ENCODE data around the gene NFRKB. TPM values are rescaled to one million over a fixed set of nuclear protein-coding genes. Genes with fewer than 3 reads are reported as not detected.

NFRKB gene
- total RNA-seq, 4 donors from 2014 or later = 28.7 to 79.2 (median 37.0) TPM

DNA sequence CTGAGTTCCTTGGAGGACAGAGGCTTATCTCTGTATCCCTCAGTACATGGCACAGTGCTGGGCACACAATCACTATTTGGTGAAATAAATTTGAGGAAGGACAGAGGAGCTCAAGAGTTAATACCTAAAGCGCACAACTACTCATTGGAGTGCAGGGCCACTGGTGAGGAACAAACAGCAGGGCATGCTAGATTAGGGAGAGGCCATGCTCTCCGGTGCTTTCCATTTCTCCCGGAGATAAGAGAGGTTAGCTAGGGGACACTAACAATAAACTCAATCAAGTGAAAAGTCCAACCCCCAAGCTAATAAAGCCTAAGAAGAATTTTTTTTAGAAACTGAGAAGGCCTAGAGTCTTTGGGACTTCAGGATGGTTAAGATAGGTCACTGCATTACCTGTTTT lies 29.1 kb downstream of the NFRKB start:
- TF ChIP-seq, protein P1, sequence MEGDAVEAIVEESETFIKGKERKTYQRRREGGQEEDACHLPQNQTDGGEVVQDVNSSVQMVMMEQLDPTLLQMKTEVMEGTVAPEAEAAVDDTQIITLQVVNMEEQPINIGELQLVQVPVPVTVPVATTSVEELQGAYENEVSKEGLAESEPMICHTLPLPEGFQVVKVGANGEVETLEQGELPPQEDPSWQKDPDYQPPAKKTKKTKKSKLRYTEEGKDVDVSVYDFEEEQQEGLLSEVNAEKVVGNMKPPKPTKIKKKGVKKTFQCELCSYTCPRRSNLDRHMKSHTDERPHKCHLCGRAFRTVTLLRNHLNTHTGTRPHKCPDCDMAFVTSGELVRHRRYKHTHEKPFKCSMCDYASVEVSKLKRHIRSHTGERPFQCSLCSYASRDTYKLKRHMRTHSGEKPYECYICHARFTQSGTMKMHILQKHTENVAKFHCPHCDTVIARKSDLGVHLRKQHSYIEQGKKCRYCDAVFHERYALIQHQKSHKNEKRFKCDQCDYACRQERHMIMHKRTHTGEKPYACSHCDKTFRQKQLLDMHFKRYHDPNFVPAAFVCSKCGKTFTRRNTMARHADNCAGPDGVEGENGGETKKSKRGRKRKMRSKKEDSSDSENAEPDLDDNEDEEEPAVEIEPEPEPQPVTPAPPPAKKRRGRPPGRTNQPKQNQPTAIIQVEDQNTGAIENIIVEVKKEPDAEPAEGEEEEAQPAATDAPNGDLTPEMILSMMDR (IDR thresholded peaks at IDR 0.05) = no peak
- TF ChIP-seq POLR2A (IDR thresholded peaks at IDR 0.05) (no peak), EP300 (IDR thresholded peaks at IDR 0.05; ENCODE audit: low read depth) (no peak), POLR2AphosphoS5 (IDR thresholded peaks at IDR 0.05) (no peak)
- DNase-seq = no peak
- intact Hi-C loops (cut with DNase I; ENCODE audit: low total_unique reads) (no loop called here), in situ Hi-C loops (cut with MboI; ENCODE audit: low pct_ligation_motif_present in 1 of 4, low pct_unique_long_range_greater_than_20kb in 1 of 4, low sequenced_read_pairs in 3 of 4) (no loop called here)
- no peaks in the 10 kb centered on the region for H3K9me3 ChIP-seq
- H3K4me3 ChIP-seq = no peak overlapping the region
- peaks cover 0 to 9% (median 2%) of the 10 kb centered on the region in 4 donors for H3K4me1 ChIP-seq
- no peaks in the 10 kb centered on the region for H3K27me3 ChIP-seq
- peaks cover 0 to 52% (median 14%) of the 10 kb centered on the region in 4 donors for H3K36me3 ChIP-seq
- WGBS, 2 donors (ENCODE audit: low coverage in 1 of 2) = 71 to 73% methylated on average over 3 of the region's 3 CpGs
- H3K27ac ChIP-seq = no peak overlapping the region

DNA sequence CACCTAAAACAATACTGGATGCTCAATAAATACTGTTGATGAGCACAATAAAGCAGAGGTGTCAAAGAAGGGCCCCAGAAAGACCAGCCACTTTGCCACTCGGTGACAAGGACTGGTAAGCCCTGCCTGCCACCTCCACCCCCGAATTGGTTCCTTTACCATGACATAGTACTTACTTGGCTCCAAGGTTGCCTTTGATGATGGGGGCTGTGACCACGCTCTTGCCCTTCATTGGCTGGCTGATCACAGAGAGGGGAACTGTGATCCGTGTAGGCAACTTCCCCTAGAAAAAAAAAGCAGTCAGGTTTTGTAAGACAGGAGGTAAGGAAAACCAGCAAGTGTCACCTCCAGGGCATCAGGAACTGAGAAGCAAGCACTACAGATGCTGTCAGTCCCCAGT lies 29.7 kb downstream of the NFRKB start:
- Histone ChIP-seq H3K36me3 (peaks cover 0 to 47% (median 12%) of the 10 kb centered on the region in 4 donors), H3K27ac (no peak overlapping the region), H3K4me3 (no peak overlapping the region), H3K27me3 (no peaks in the 10 kb centered on the region), H3K9me3 (no peaks in the 10 kb centered on the region), H3K4me1 (peaks cover 0 to 9% (median 2%) of the 10 kb centered on the region in 4 donors)
- no peak for DNase-seq
- intact Hi-C loops (cut with DNase I; ENCODE audit: low total_unique reads) = no loop called here
- in situ Hi-C loops (cut with MboI; ENCODE audit: low pct_ligation_motif_present in 1 of 4, low pct_unique_long_range_greater_than_20kb in 1 of 4, low sequenced_read_pairs in 3 of 4) = no loop called here
- TF ChIP-seq EP300 (IDR thresholded peaks at IDR 0.05; ENCODE audit: low read depth) = no peak
- TF ChIP-seq POLR2AphosphoS5 (IDR thresholded peaks at IDR 0.05) = no peak
- TF ChIP-seq, protein P1 (IDR thresholded peaks at IDR 0.05) = no peak
- TF ChIP-seq POLR2A (IDR thresholded peaks at IDR 0.05) = no peak
- 81% methylated on average over 4 of the region's 4 CpGs; no CpG with 5 or more reads in 1 of the 2 donors for WGBS, 2 donors (ENCODE audit: low coverage in 1 of 2)

DNA sequence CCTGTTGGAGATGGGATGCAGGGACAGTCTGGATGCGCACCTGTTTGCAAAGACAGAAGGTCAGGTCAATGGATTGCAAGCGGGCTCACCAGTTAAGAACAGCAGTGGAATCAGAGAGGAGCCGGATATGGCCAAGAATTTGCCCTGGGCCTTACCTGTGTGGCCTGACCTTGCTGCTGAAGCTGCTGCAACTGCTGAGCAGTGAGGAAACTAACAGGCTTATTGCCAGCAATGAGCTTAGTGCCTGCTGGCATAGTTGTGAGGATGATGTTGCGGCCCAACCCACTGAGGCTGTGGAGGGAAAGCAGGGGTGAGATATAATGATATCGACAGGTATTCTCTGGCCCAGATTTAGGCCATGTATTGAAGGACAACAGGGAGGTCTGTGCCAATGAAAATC lies 30.6 kb downstream of the NFRKB start:
- intact Hi-C loops (cut with DNase I; ENCODE audit: low total_unique reads) = no loop called here
- no peak for DNase-seq
- Histone ChIP-seq H3K27ac (no peak overlapping the region), H3K4me3 (no peak overlapping the region), H3K4me1 (peaks cover 0 to 9% (median 2%) of the 10 kb centered on the region in 4 donors), H3K36me3 (peaks cover 0 to 41% (median 10%) of the 10 kb centered on the region in 4 donors), H3K27me3 (no peaks in the 10 kb centered on the region), H3K9me3 (no peaks in the 10 kb centered on the region)
- in situ Hi-C loops (cut with MboI; ENCODE audit: low pct_ligation_motif_present in 1 of 4, low pct_unique_long_range_greater_than_20kb in 1 of 4, low sequenced_read_pairs in 3 of 4) = no loop called here
- TF ChIP-seq POLR2A (IDR thresholded peaks at IDR 0.05) = no peak
- no peak for TF ChIP-seq POLR2AphosphoS5 (IDR thresholded peaks at IDR 0.05)
- TF ChIP-seq, protein P1 (IDR thresholded peaks at IDR 0.05) = no peak
- no peak for TF ChIP-seq EP300 (IDR thresholded peaks at IDR 0.05; ENCODE audit: low read depth)
- 96% methylated on average over 5 of the region's 5 CpGs; no CpG with 5 or more reads in 1 of the 2 donors for WGBS, 2 donors (ENCODE audit: low coverage in 1 of 2)

DNA sequence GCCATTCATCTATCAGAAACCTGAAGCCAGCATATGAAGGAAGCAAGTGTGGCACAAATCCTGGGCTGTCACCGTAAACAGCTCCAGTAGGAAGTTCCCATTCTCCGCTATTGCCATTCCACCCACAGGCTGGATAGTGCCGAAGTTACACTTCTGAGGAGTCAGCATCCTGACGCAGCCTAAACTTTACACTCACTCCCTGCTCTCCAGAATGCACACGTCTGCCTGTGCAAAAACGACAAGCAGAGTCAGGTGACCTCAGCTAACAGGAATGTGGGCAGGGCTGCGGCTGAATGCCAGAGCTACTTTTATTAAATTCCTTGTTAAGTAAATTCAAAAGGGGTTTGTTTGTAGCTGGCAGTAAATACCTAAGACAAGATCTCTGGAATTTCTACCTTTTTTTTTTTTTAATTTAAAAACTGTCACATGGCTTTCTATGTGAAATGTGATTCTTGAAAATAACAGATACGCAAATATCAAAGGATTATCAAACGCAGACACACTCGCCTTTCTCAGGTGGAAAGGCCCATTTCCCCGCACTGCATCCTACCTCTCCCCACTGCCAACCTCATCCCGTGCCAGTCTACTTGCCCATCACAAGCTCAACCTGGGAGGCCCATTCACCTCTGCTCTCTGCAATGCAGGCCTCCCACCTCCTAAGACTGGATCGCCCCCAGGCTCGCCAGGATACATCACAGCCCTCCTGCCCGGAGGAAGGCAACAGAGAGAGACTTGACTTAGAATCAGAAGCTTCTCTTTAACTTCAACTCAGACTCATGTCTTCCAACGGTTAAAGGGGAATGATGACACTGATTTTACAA lies 33.5 kb downstream of the NFRKB start:
- H3K27ac ChIP-seq = peak overlapping the region; percentile 17 to 47 (median 40)
- intact Hi-C loops (cut with DNase I; ENCODE audit: low total_unique reads) = no loop called here
- WGBS, 2 donors (ENCODE audit: low coverage in 1 of 2) = 64 to 70% methylated on average over 9 to 16 of the region's 16 CpGs
- no peak overlapping the region for H3K4me3 ChIP-seq
- in situ Hi-C loops (cut with MboI; ENCODE audit: low pct_ligation_motif_present in 1 of 4, low pct_unique_long_range_greater_than_20kb in 1 of 4, low sequenced_read_pairs in 3 of 4) = no loop called here
- peaks cover 0 to 22% (median 9%) of the 10 kb centered on the region in 4 donors for H3K36me3 ChIP-seq
- DNase-seq = peak; percentile 72
- no peaks in the 10 kb centered on the region for H3K27me3 ChIP-seq
- no peak for TF ChIP-seq POLR2A (IDR thresholded peaks at IDR 0.05)
- TF ChIP-seq, protein P1 (IDR thresholded peaks at IDR 0.05) = no peak
- no peak for TF ChIP-seq EP300 (IDR thresholded peaks at IDR 0.05; ENCODE audit: low read depth)
- peak in 2 of 3 donors; percentile 19 to 32 for TF ChIP-seq POLR2AphosphoS5 (IDR thresholded peaks at IDR 0.05)
- H3K4me1 ChIP-seq = peaks cover 0 to 9% (median 2%) of the 10 kb centered on the region in 4 donors
- no peaks in the 10 kb centered on the region for H3K9me3 ChIP-seq

Data from transverse colon (tissue), 4 donors.